ENCODE data around the gene JUND.
A peak's percentile ranks its signal among the peaks of the same experiment; 100 is the strongest.
"Not testable (repeated sequence)": the region's sequence is repeated elsewhere in the genome, so short reads cannot be mapped to it uniquely, and the experiment has no call there.

The JUND gene
- 91.3 to 133 reads per million in 2 experiments for total RNA-seq

GRCh38 chr19:18281082-18282020 is at the start of gene JUND:
TSS of gene JUND (minus strand) at chr19:18281622. CDS start at chr19:18281484, 138 bp downstream.
- DNase-seq (ENCODE audit: low read depth) = peak; percentile 98

- no peak for DNase-seq (ENCODE audit: low read depth)
Measured at GRCh38 chr19:18330868-18331267, 49.4 kb upstream of the JUND start.

GRCh38 chr19:18329035-18329376 is 47.6 kb upstream of the JUND start:
- no peak for DNase-seq (ENCODE audit: low read depth)

GRCh38 chr19:18328340-18329034 is 47.1 kb upstream of the JUND start:
- peak; percentile 82 for DNase-seq (ENCODE audit: low read depth)

- DNase-seq (ENCODE audit: low read depth) = no peak
Measured at GRCh38 chr19:18326772-18327171, 45.4 kb upstream of the JUND start.

GRCh38 chr19:18324373-18324731 is 42.9 kb upstream of the JUND start:
- not testable (repeated sequence) for DNase-seq (ENCODE audit: low read depth)

- DNase-seq (ENCODE audit: low read depth) = peak; percentile 99
Measured at GRCh38 chr19:18322759-18323460, 41.5 kb upstream of the JUND start, which contains the start of gene LSM4. TSS of gene LSM4 (minus strand) at chr19:18323076. CDS start at chr19:18323020, 56 bp downstream.

GRCh38 chr19:18322318-18322758 is 40.9 kb upstream of the JUND start:
- DNase-seq (ENCODE audit: low read depth) = no peak

- DNase-seq (ENCODE audit: low read depth) = no peak
Measured at GRCh38 chr19:18321734-18322102, 40.3 kb upstream of the JUND start.

GRCh38 chr19:18320865-18321733 is 39.7 kb upstream of the JUND start:
- no peak for DNase-seq (ENCODE audit: low read depth)

- no peak for DNase-seq (ENCODE audit: low read depth)
Measured at GRCh38 chr19:18319591-18320135, 38.2 kb upstream of the JUND start.

- DNase-seq (ENCODE audit: low read depth) = no peak
Measured at GRCh38 chr19:18317961-18318800, 36.8 kb upstream of the JUND start.

- no peak for DNase-seq (ENCODE audit: low read depth)
Measured at GRCh38 chr19:18313398-18313797, 32.0 kb upstream of the JUND start.

- no peak for DNase-seq (ENCODE audit: low read depth)
Measured at GRCh38 chr19:18312092-18312534, 30.7 kb upstream of the JUND start.

- no peak for DNase-seq (ENCODE audit: low read depth)
Measured at GRCh38 chr19:18311502-18312091, 30.2 kb upstream of the JUND start.

GRCh38 chr19:18310966-18311365 is 29.5 kb upstream of the JUND start:
- DNase-seq (ENCODE audit: low read depth) = no peak

- DNase-seq (ENCODE audit: low read depth) = no peak
Measured at GRCh38 chr19:18310118-18310909, 28.9 kb upstream of the JUND start.

- DNase-seq (ENCODE audit: low read depth) = no peak
Measured at GRCh38 chr19:18309525-18310064, 28.2 kb upstream of the JUND start.

- no peak for DNase-seq (ENCODE audit: low read depth)
Measured at GRCh38 chr19:18308948-18309325, 27.5 kb upstream of the JUND start.
